ENCODE results near the gene ELOVL2. TPM values are rescaled to one million over a fixed set of nuclear protein-coding genes. Genes with fewer than 3 reads are reported as not detected.

ELOVL2 gene
- total and polyA plus RNA-seq, 3 experiments from 2014 or later: not detected

DNA sequence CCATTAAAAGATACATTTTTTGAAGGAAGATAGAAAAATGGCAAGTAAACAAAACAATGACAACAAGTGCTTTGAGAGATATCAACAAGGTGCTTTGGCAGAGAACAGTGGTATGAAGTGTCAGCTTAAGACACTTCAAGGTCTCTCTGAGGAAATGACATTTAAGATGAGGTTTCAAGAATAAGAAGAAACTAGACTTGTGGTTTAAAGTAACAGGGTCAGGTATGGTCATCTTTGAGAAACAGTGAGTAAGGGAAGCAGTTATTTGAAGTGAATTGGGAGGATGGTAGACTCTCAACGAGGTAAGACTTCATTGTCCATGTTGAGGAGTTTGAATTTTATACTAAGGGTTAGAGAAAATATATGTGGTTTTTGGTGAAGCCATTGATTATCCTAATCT lies 79.4 kb downstream of the ELOVL2 start:
- no peak overlapping the region for H3K4me3 ChIP-seq (ENCODE audit: low read length)
- H3K4me1 ChIP-seq (ENCODE audit: insufficient read depth, low read length): no peaks in the 10 kb centered on the region
- Mint-ChIP-seq H3K27ac (no peak overlapping the region), H3K27me3 (peaks cover 8 to 36% of the 10 kb centered on the region in 2 donors), H3K4me1 (no peaks in the 10 kb centered on the region), H3K36me3 (peaks cover 0 to 9% (median 0%) of the 10 kb centered on the region in 3 donors), H3K4me3 (no peak overlapping the region), H3K9me3 (peaks cover 14 to 22% (median 16%) of the 10 kb centered on the region in 5 donors)
- H3K36me3 ChIP-seq (ENCODE audit: insufficient read depth, low read length): no peaks in the 10 kb centered on the region
- POLR2A ChIA-PET: no interaction called here
- DNase-seq: no peak
- no peaks in the 10 kb centered on the region for H3K9me3 ChIP-seq (ENCODE audit: low read length)
- no peak overlapping the region for H3K27ac ChIP-seq (ENCODE audit: low read depth, low read length)
- CTCF ChIA-PET: no interaction called here
- H3K27me3 ChIP-seq (ENCODE audit: insufficient read depth, low read length, poor library complexity, severe bottlenecking): no peaks in the 10 kb centered on the region

DNA sequence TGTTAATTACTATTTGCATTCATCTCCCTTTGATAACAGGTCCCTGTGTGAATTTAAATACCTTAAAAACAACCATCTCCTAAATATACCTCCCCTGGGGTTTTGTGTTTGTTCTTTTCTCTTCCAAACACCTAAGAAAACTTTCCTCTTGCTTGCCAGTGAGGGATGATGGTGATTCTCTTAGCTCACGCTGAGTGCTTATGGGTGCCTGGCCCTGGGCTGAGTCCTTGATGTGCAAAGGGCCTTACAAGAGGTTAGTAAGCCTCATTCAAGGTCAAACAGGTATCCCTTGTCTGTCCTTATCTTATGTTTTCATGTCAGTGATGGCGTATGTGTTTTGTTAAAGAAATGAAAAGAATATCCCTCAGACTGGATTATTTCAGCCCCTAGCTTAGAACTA lies 81.0 kb downstream of the ELOVL2 start:
- no peak for DNase-seq
- H3K4me3 ChIP-seq (ENCODE audit: low read length): no peak overlapping the region
- Mint-ChIP-seq H3K4me1 (no peaks in the 10 kb centered on the region), H3K27me3 (peaks cover 7 to 37% of the 10 kb centered on the region in 2 donors), H3K9me3 (peaks cover 14 to 19% (median 14%) of the 10 kb centered on the region in 5 donors), H3K4me3 (no peak overlapping the region), H3K36me3 (peaks cover 0 to 9% (median 0%) of the 10 kb centered on the region in 3 donors), H3K27ac (no peak overlapping the region)
- H3K9me3 ChIP-seq (ENCODE audit: low read length): no peaks in the 10 kb centered on the region
- POLR2A ChIA-PET: no interaction called here
- H3K4me1 ChIP-seq (ENCODE audit: insufficient read depth, low read length): no peaks in the 10 kb centered on the region
- no peak overlapping the region for H3K27ac ChIP-seq (ENCODE audit: low read depth, low read length)
- CTCF ChIA-PET: no interaction called here
- H3K27me3 ChIP-seq (ENCODE audit: insufficient read depth, low read length, poor library complexity, severe bottlenecking): no peaks in the 10 kb centered on the region
- no peaks in the 10 kb centered on the region for H3K36me3 ChIP-seq (ENCODE audit: insufficient read depth, low read length)

DNA sequence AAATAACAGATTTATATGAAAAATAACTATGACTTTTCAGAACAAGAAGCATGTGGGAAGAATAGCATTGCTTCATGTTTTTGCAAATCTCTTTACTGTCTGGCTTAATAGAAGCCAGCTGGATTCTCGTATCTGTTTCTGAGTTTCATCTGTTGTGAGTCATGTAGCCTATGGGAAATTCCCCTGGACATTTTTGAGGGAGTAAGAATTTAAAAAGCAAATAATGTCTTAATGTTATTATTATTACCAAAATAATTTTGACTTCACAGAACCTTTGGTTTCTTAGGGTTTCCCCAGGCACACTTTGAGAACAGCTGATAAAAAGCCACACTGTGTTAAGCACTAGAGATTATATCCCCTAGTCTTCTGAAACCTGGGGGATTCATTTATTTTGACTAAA lies 81.4 kb downstream of the ELOVL2 start:
- no peaks in the 10 kb centered on the region for H3K36me3 ChIP-seq (ENCODE audit: insufficient read depth, low read length)
- H3K27me3 ChIP-seq (ENCODE audit: insufficient read depth, low read length, poor library complexity, severe bottlenecking): no peaks in the 10 kb centered on the region
- ChIA-PET CTCF (no interaction called here), POLR2A (no interaction called here)
- no peak for DNase-seq
- Mint-ChIP-seq H3K36me3 (peaks cover 0 to 9% (median 0%) of the 10 kb centered on the region in 3 donors), H3K4me3 (no peak overlapping the region), H3K4me1 (no peaks in the 10 kb centered on the region), H3K9me3 (peaks cover 10 to 16% (median 14%) of the 10 kb centered on the region in 5 donors), H3K27me3 (peaks cover 6 to 37% of the 10 kb centered on the region in 2 donors), H3K27ac (no peak overlapping the region)
- H3K4me3 ChIP-seq (ENCODE audit: low read length): no peak overlapping the region
- no peak overlapping the region for H3K27ac ChIP-seq (ENCODE audit: low read depth, low read length)
- no peaks in the 10 kb centered on the region for H3K4me1 ChIP-seq (ENCODE audit: insufficient read depth, low read length)
- H3K9me3 ChIP-seq (ENCODE audit: low read length): no peaks in the 10 kb centered on the region

DNA sequence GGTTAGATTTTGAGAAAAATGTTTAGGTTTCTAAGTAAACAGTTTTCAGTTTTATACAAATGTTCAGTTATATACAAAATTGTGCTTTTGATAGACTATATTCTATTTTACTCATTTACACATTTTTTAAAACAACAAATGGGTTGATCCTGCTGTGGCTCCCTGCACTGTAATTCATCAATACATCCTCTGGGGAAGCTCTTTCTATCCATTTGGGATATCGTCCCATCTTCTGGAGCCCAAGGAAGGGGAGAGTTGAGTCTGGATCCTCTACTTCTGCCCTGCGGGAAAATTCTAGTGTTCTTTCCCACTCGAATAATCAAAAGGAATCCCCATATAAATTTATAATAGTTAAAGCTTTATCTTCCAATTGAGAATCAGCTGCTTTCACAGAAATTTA lies 82.3 kb downstream of the ELOVL2 start:
- Histone ChIP-seq H3K27me3 (ENCODE audit: insufficient read depth, low read length, poor library complexity, severe bottlenecking) (no peaks in the 10 kb centered on the region), H3K36me3 (ENCODE audit: insufficient read depth, low read length) (no peaks in the 10 kb centered on the region), H3K27ac (ENCODE audit: low read depth, low read length) (no peak overlapping the region), H3K4me1 (ENCODE audit: insufficient read depth, low read length) (no peaks in the 10 kb centered on the region), H3K4me3 (ENCODE audit: low read length) (no peak overlapping the region), H3K9me3 (ENCODE audit: low read length) (no peaks in the 10 kb centered on the region)
- peaks cover 6 to 41% of the 10 kb centered on the region in 2 donors for H3K27me3 Mint-ChIP-seq
- CTCF ChIA-PET: no interaction called here
- POLR2A ChIA-PET: no interaction called here
- no peak for DNase-seq
- no peak overlapping the region for H3K27ac Mint-ChIP-seq
- H3K4me1 Mint-ChIP-seq: no peaks in the 10 kb centered on the region
- peaks cover 0 to 9% (median 0%) of the 10 kb centered on the region in 3 donors for H3K36me3 Mint-ChIP-seq
- H3K9me3 Mint-ChIP-seq: peaks cover 9 to 16% (median 13%) of the 10 kb centered on the region in 5 donors
- no peak overlapping the region for H3K4me3 Mint-ChIP-seq

DNA sequence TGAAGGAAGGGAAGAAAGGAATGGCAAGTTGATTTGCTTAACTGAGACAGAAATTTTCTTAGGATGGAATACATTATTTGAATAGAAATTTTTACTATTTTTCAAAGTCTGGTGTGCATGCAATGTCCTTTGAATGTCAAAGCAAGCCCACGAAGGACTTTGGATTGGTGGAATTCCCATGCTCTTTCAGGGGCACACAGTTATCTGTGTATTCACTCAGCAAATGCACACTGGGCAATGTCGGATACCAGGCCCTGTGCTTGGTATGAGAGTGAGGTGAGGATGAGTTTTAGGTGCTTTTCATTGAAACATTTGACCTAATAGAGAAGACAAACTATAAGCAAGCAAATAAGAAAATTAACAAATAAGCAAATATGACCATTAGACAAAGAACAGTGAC lies 83.9 kb downstream of the ELOVL2 start:
- Mint-ChIP-seq H3K4me1 (no peaks in the 10 kb centered on the region), H3K27ac (no peak overlapping the region), H3K36me3 (peaks cover 0 to 6% (median 0%) of the 10 kb centered on the region in 3 donors), H3K4me3 (no peak overlapping the region), H3K9me3 (peaks cover under 1 to 5% (median 4%) of the 10 kb centered on the region in 5 donors), H3K27me3 (peaks cover 6 to 31% of the 10 kb centered on the region in 2 donors)
- ChIA-PET CTCF (no interaction called here), POLR2A (no interaction called here)
- no peaks in the 10 kb centered on the region for H3K9me3 ChIP-seq (ENCODE audit: low read length)
- no peak for DNase-seq
- H3K27me3 ChIP-seq (ENCODE audit: insufficient read depth, low read length, poor library complexity, severe bottlenecking): no peaks in the 10 kb centered on the region
- no peak overlapping the region for H3K4me3 ChIP-seq (ENCODE audit: low read length)
- H3K27ac ChIP-seq (ENCODE audit: low read depth, low read length): no peak overlapping the region
- no peaks in the 10 kb centered on the region for H3K4me1 ChIP-seq (ENCODE audit: insufficient read depth, low read length)
- H3K36me3 ChIP-seq (ENCODE audit: insufficient read depth, low read length): no peaks in the 10 kb centered on the region

DNA sequence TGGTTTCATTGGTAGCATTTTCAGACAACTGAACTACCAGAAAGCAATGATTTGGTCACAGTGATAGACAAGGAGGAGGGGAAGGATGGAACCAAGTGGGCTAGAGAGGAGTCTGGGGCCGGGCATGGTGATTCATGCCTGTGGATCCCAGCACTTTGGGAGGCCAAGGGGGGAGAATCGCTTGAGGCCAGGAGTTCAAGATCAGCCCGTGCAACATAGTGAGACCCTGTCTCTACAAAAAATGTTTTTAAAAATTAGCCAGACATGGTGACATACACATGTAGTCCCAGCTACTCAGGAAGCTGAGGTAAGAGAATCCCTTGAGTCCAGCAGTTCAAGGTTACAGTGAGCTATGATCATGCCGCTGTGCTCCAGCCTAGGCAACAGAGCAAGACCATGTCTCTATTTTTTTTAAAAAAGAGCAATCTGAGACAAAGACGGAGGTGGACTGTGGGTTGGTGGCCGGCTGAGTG lies 86.7 kb downstream of the ELOVL2 start:
- DNase-seq: no peak
- H3K27ac ChIP-seq (ENCODE audit: low read depth, low read length): no peak overlapping the region
- no peaks in the 10 kb centered on the region for H3K4me1 ChIP-seq (ENCODE audit: insufficient read depth, low read length)
- Mint-ChIP-seq H3K9me3 (peaks cover 0 to 2% (median 0%) of the 10 kb centered on the region in 5 donors), H3K27me3 (peaks cover 8 to 31% of the 10 kb centered on the region in 2 donors), H3K4me1 (no peaks in the 10 kb centered on the region), H3K4me3 (no peak overlapping the region), H3K27ac (no peak overlapping the region), H3K36me3 (peaks cover 0 to 3% (median 3%) of the 10 kb centered on the region in 3 donors)
- H3K36me3 ChIP-seq (ENCODE audit: insufficient read depth, low read length): no peaks in the 10 kb centered on the region
- H3K4me3 ChIP-seq (ENCODE audit: low read length): no peak overlapping the region
- POLR2A ChIA-PET: no interaction called here
- CTCF ChIA-PET: no interaction called here
- H3K27me3 ChIP-seq (ENCODE audit: insufficient read depth, low read length, poor library complexity, severe bottlenecking): no peaks in the 10 kb centered on the region
- H3K9me3 ChIP-seq (ENCODE audit: low read length): no peaks in the 10 kb centered on the region

DNA sequence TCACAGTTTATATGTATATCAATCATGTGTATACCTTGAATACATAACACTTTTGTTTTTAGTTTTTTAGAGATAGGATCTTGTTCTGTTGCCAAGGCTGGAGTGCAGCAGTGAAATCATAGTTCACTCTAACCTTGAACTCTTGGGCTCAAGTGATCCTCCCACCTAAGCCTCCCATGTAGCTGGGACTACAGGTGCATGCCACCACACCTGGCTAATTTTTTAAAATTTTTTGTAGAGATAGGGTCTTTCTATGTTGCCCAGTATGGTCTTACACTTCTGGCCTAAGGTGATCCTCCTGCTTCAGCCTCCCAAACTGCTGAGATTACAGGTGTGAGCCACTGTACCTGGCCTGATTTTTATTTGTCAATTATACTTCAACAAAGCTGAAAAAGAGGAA lies 87.3 kb downstream of the ELOVL2 start:
- Mint-ChIP-seq H3K36me3 (peaks cover 0 to 3% (median 3%) of the 10 kb centered on the region in 3 donors), H3K4me1 (no peaks in the 10 kb centered on the region), H3K4me3 (no peak overlapping the region), H3K27ac (no peak overlapping the region), H3K9me3 (peaks cover 0 to 2% (median 0%) of the 10 kb centered on the region in 5 donors), H3K27me3 (peaks cover 8 to 37% of the 10 kb centered on the region in 2 donors)
- Histone ChIP-seq H3K4me3 (ENCODE audit: low read length) (no peak overlapping the region), H3K27ac (ENCODE audit: low read depth, low read length) (no peak overlapping the region), H3K27me3 (ENCODE audit: insufficient read depth, low read length, poor library complexity, severe bottlenecking) (no peaks in the 10 kb centered on the region), H3K36me3 (ENCODE audit: insufficient read depth, low read length) (no peaks in the 10 kb centered on the region), H3K9me3 (ENCODE audit: low read length) (no peaks in the 10 kb centered on the region), H3K4me1 (ENCODE audit: insufficient read depth, low read length) (no peaks in the 10 kb centered on the region)
- ChIA-PET CTCF (no interaction called here), POLR2A (no interaction called here)
- DNase-seq: no peak

DNA sequence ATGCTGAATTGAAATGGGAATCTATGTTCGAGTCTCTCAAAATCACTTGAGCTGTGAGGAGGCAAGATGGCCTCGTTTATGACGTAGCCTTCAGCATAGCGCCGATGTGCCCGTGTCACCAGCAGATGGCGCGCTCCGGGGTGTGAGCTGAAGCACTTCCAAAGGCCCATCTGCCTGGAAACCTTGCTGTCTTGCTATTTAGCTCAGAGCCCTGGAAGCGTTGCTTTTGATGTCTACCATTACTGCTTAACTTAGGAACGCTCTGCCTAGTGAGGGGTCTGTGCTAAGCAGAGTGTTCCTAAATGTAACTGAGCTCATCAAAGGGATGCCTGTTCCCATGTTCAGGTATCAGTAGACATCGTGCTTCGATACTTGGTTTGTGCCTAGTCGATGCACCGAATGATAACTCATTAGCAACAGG lies 89.5 kb downstream of the ELOVL2 start:
- Mint-ChIP-seq H3K27ac (no peak overlapping the region), H3K36me3 (peaks cover 0 to 3% (median 3%) of the 10 kb centered on the region in 3 donors), H3K4me1 (no peaks in the 10 kb centered on the region), H3K27me3 (peaks cover 8 to 32% of the 10 kb centered on the region in 2 donors), H3K9me3 (peaks cover 0 to 2% (median 0%) of the 10 kb centered on the region in 5 donors), H3K4me3 (no peak overlapping the region)
- CTCF ChIA-PET: interaction anchor here (0.7 to 1.6 kb wide), 2 partner anchors 24 to 542 kb away, joined by 4 to 6 read pairs; no protein-coding TSS in a partner anchor
- H3K27ac ChIP-seq (ENCODE audit: low read depth, low read length): no peak overlapping the region
- H3K4me3 ChIP-seq (ENCODE audit: low read length): no peak overlapping the region
- no peaks in the 10 kb centered on the region for H3K27me3 ChIP-seq (ENCODE audit: insufficient read depth, low read length, poor library complexity, severe bottlenecking)
- H3K9me3 ChIP-seq (ENCODE audit: low read length): no peaks in the 10 kb centered on the region
- no peaks in the 10 kb centered on the region for H3K4me1 ChIP-seq (ENCODE audit: insufficient read depth, low read length)
- no peaks in the 10 kb centered on the region for H3K36me3 ChIP-seq (ENCODE audit: insufficient read depth, low read length)
- POLR2A ChIA-PET: no interaction called here
- peak; percentile 17 to 62 (median 26) for DNase-seq

Measured in CD8-positive, alpha-beta memory T cell (primary cell).